ENCODE data around the gene ANKRD40CL.

DNA sequence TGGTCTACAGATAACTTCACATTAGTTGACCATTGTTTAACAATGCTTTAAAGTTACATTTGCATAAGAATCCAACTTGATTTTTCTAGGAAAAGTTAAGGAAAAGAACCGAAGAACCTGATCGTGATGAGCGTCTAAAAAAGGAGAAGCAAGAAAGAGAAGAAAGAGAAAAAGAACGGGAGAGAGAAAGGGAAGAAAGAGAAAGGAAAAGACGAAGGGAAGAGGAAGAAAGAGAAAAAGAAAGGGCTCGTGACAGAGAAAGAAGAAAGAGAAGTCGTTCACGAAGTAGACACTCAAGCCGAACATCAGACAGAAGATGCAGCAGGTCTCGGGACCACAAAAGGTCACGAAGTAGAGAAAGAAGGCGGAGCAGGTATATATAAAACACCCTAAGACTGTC, 21.7 kb downstream of the ANKRD40CL start:
- TF ChIP-seq, protein P1, sequence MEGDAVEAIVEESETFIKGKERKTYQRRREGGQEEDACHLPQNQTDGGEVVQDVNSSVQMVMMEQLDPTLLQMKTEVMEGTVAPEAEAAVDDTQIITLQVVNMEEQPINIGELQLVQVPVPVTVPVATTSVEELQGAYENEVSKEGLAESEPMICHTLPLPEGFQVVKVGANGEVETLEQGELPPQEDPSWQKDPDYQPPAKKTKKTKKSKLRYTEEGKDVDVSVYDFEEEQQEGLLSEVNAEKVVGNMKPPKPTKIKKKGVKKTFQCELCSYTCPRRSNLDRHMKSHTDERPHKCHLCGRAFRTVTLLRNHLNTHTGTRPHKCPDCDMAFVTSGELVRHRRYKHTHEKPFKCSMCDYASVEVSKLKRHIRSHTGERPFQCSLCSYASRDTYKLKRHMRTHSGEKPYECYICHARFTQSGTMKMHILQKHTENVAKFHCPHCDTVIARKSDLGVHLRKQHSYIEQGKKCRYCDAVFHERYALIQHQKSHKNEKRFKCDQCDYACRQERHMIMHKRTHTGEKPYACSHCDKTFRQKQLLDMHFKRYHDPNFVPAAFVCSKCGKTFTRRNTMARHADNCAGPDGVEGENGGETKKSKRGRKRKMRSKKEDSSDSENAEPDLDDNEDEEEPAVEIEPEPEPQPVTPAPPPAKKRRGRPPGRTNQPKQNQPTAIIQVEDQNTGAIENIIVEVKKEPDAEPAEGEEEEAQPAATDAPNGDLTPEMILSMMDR (IDR thresholded peaks at IDR 0.05), result no peak
- no peak for TF ChIP-seq POLR2A (IDR thresholded peaks at IDR 0.05)
- TF ChIP-seq POLR2AphosphoS5 (IDR thresholded peaks at IDR 0.05; ENCODE audit: insufficient read depth in 1 of 2, low read depth in 1 of 2), result no peak
